Left ventricle myocardium inferior (tissue), 1 donor: ENCODE data around the gene TAF1B. TPM values are rescaled to one million over a fixed set of nuclear protein-coding genes. Genes with fewer than 3 reads are reported as not detected.
A peak's percentile ranks its signal among the peaks of the same experiment; 100 is the strongest.

Experiments used
- DNase-seq: peaks from one replicate; pipeline ENCODE4 v3.0.0-alpha.2; 2020
- H3K27ac ChIP-seq: fragments of 200-600 bp; replicated peaks from 2 replicates; pipeline ENCODE4 v1.8.0; 2021
- H3K27me3 ChIP-seq: fragments of 200-600 bp; 2 replicates; pipeline ENCODE4 v1.8.0; 2021; ENCODE audit warnings: low read depth
- H3K36me3 ChIP-seq: fragments of 200-600 bp; 2 replicates; pipeline ENCODE4 v1.8.0; 2021
- H3K4me1 ChIP-seq: fragments of 200-600 bp; 2 replicates; pipeline ENCODE4 v1.8.0; 2021
- H3K4me3 ChIP-seq: fragments of 200-600 bp; 2 replicates; pipeline ENCODE4 v1.8.0; 2021; ENCODE audit warnings: mild to moderate bottlenecking, moderate library complexity
- H3K9me3 ChIP-seq: fragments of 200-600 bp; replicated peaks from 2 replicates; pipeline ENCODE4 v1.8.0; 2021
- CTCF ChIP-seq: fragments of 200-600 bp; IDR thresholded peaks from 2 replicates; pipeline ENCODE4 v1.8.0; 2021; ENCODE audit warnings: antibody characterized with exemption, mild to moderate bottlenecking, borderline replicate concordance
- intact Hi-C: fragments of 100-400 bp; cut with micrococcal nuclease; formaldehyde crosslinking; loops from one replicate; pipeline ENCODE4 v1.11.0; 2022
- total RNA-seq: library from RNA; stranded (reverse); fragmentation: NEBNext Ultra II Directional; extraction: Animal tissue kit (Norgen Biotek cat#: 25700); gene quantifications from one replicate; pipeline ENCODE4 v1.2.1, GENCODE V29; 2021
- donor health status: DM: no; HTN: yes; CAD: no; lungs with severe emphysema.

Gene TAF1B
- total RNA-seq, 1 donor from 2014 or later: 4.2 TPM

DNA sequence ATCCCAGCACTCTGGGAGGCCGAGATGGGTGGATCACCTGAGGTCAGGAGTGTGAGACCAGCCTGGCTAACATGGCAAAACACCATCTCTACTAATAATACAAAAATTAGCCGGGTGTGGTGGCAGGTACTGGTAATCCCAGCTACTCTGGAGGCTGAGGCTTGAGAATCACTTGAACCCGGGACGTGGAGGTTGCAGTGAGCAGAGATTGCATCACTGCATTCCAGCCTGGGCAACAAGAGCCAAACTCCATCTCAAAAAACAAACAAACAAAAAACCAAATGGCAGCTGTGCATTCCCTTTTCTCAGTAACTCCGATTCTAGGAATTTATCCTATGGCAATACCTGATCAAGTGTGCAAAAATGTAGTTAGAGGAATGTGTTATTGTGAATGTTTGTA, 103.5 kb downstream of the TAF1B start:
- Histone ChIP-seq H3K27ac (no peak overlapping the region), H3K27me3 (peaks cover 37% of the 10 kb centered on the region), H3K4me3 (no peak overlapping the region), H3K9me3 (no peaks in the 10 kb centered on the region), H3K4me1 (peaks cover 6% of the 10 kb centered on the region), H3K36me3 (no peaks in the 10 kb centered on the region)
- no peak for TF ChIP-seq CTCF
- intact Hi-C loops: no loop called here
- no peak for DNase-seq

DNA sequence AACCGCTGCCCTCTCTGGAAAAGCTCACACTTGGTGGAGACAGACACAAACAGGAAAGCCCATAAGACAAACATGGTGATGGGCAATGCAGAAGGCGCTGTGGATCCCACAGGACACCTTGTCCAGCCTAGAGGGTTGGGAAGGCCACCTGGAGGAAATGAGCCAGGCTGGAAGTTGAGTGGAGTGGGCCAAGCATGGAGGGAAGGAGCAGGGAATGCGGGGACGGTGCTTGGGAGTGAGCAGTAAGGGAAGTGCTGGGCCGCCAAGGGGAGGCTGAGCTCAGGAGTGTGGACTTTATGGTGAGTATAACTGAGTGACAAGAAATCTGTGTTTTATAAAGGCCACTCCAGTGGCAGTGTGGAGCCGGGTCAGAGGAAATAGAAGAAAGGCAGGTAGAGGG, 105.4 kb downstream of the TAF1B start:
- no peak for TF ChIP-seq CTCF

DNA sequence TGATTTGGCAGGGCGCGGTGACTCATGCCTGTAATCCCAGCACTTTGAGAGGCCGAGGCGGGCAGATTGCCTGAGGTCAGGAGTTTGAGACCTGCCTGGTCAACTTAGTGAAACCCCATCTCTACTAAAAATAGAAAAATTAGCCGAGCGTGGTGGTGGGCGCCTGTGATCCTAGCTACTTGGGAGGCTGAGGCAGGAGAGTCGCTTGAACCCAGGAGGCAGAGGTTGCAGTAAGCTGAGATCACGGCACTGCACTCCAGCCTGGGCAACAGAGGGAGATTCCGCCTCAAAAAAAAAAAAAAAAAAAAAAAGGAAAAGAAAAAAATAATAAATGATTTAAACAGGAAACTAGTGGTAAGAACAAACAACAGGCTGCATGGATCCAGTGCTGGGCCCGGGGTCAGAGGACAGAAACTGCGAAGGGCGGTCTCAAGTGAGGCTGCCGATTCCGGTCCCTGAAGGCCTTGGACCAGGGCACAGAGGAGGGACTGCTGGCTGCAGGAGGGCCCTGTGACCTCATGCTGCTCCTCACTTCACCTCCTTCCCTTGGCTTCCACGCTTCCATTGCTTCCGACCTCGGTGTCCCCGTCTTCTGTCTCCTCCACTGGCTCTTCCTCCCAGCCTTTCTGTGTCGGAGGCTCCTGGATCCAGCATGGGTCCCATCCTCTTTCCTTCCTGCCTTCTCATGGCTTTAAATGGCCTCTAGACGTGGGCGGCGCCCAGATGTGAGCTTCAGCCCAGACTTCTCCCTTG, 106.1 kb downstream of the TAF1B start:
- no peak for DNase-seq
- Histone ChIP-seq H3K36me3 (no peaks in the 10 kb centered on the region), H3K9me3 (no peaks in the 10 kb centered on the region), H3K4me1 (peaks cover 12% of the 10 kb centered on the region), H3K27me3 (peaks cover 22% of the 10 kb centered on the region), H3K27ac (no peak overlapping the region), H3K4me3 (no peak overlapping the region)
- no peak for TF ChIP-seq CTCF
- intact Hi-C loops: no loop called here

More for the DNA sequence above, 105.4 kb downstream of the TAF1B start:
- peaks cover 12% of the 10 kb centered on the region for H3K4me1 ChIP-seq
- H3K27ac ChIP-seq: no peak overlapping the region
- intact Hi-C loops: no loop called here
- no peak for DNase-seq
- H3K9me3 ChIP-seq: no peaks in the 10 kb centered on the region
- H3K36me3 ChIP-seq: no peaks in the 10 kb centered on the region
- H3K4me3 ChIP-seq: no peak overlapping the region
- H3K27me3 ChIP-seq: peaks cover 29% of the 10 kb centered on the region

DNA sequence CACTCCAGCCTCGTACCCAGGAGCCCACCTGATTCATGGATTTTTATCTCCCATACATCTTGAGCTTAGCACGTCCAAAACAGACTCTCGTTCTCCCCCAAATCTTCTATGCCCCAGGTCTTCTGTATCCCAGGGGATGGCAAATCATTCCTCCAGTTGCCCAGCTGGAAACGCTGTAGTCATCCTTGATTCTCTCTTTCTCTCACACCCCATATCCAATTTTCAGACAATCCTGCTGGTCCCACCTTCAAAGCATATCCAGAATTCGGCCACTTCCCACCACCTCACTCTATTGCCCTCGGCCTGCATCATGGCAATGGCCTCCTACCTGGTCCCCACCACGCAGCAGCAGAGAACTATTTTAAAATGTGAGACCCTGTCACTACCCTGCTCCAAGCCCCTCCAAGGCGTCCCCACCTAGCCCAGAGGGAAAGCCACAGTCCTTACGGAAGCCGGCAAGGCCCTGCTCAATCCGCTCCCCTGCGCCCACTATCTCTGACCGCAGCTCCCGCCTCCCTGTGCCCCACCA, 106.8 kb downstream of the TAF1B start:
- no peak for TF ChIP-seq CTCF
- H3K4me1 ChIP-seq: peaks cover 12% of the 10 kb centered on the region
- H3K27ac ChIP-seq: no peak overlapping the region
- no peaks in the 10 kb centered on the region for H3K36me3 ChIP-seq
- H3K27me3 ChIP-seq: peaks cover 16% of the 10 kb centered on the region
- intact Hi-C loops: no loop called here
- no peaks in the 10 kb centered on the region for H3K9me3 ChIP-seq
- H3K4me3 ChIP-seq: peak overlapping the region; percentile 82
- no peak for DNase-seq

DNA sequence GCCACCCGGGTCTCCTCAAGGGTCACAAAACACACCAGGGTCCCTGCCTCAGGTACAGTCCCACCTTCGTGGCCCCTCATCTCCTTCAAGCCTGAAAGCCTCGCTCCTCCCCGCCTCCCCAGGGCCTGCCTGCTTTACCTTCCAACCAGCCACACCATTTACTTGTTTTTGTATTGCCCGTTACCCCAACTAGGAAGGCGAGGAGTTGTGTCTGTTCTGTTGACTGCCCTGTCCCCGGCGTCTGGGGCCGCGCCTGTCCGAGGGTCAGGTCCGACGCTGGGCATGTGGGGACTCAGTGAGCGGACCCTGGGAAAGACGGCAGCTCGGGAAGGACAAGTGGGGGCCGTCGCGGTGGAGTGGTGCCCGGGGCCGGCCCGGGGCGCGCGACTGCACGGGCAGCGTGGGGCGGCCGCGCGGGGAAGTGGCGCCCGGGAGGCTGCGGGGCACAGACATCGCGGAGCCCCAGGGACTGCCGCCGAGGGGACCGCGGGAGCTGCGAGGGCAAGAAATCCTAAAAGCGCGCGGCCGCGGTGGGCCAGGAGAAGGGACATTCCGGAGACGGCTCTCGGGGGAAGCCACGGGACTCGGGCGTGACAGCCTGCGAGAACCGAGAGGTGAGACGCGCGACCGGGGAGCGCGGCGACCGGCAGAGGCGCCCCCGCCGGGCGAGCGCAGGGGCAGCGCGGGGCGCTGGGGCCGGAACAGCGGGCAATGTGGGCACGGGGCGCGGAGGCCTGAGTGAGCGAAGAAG, 107.4 kb downstream of the TAF1B start:
- peak; percentile 24 for TF ChIP-seq CTCF
- peak overlapping the region; percentile 82 for H3K4me3 ChIP-seq
- intact Hi-C loops: no loop called here
- peaks cover 9% of the 10 kb centered on the region for H3K27me3 ChIP-seq
- peak; percentile 29 for DNase-seq
- H3K27ac ChIP-seq: peak overlapping the region; percentile 70
- H3K9me3 ChIP-seq: no peaks in the 10 kb centered on the region
- H3K4me1 ChIP-seq: peaks cover 12% of the 10 kb centered on the region
- no peaks in the 10 kb centered on the region for H3K36me3 ChIP-seq
